ENCODE measurements around the gene FERMT1. TPM values are rescaled to one million over a fixed set of nuclear protein-coding genes. Genes with fewer than 3 reads are reported as not detected.

Gene FERMT1, protein sequence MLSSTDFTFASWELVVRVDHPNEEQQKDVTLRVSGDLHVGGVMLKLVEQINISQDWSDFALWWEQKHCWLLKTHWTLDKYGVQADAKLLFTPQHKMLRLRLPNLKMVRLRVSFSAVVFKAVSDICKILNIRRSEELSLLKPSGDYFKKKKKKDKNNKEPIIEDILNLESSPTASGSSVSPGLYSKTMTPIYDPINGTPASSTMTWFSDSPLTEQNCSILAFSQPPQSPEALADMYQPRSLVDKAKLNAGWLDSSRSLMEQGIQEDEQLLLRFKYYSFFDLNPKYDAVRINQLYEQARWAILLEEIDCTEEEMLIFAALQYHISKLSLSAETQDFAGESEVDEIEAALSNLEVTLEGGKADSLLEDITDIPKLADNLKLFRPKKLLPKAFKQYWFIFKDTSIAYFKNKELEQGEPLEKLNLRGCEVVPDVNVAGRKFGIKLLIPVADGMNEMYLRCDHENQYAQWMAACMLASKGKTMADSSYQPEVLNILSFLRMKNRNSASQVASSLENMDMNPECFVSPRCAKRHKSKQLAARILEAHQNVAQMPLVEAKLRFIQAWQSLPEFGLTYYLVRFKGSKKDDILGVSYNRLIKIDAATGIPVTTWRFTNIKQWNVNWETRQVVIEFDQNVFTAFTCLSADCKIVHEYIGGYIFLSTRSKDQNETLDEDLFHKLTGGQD
- total RNA-seq (2021; fragmentation: NEBNext Ultra II Directional; extraction: Animal tissue kit (Norgen Biotek cat#: 25700)) = 10 to 100 TPM in 3 of 6 experiments, 1 to 10 TPM in 3; 7.7 to 11.0 (median 9.8) TPM
- long read RNA-seq, partial matches to known transcripts = 2 of 4 reads
- long read RNA-seq, other reads (novel, unspliced or antisense) = 2 of 4 reads

DNA sequence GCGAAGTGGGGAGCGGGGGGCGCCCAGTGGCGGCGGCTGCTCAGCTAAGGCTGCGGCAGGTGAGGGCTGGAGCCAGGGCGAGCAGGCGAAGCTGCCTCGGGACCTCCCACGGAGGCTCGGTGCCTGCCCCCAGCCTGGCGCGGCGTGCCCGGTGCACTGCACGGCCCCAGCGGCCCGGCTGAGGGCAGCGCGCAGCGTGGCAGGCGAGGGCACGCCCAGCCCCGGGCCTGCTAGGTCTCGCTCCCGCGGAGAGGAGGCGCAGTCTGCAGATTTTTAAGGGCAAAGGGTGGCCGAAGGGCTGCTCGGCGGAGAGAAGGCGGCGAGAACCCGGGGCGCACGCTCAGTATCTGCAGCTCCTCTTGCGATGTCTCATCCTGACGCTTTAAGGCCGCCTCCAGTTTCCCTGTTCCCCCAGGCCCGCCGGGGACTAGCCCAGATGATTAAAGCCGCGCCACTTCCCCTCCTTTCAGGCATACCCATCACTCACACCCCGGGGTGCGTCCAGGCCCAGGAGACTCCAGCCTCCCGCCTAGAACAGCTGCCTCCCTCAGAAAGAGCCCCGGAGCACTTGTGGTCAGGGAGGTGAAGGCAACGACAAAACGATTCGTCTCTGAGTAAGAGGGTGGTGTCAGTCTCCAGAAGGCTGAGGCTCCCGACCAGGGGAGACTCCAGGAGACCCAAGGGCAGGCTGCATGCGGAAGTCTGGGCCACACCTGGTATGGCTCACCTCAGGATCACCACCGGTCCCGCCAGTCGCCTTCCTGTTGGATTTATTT, at the start of gene FERMT1:
Gene FERMT1, minus strand, starts transcription at position 158 of the 776 bp plus-strand sequence. CDS start 3,476 bp downstream, outside the sequence.
- H3K9me3 Mint-ChIP-seq = no peaks in the 10 kb centered on the region
- H3K27ac Mint-ChIP-seq = peak within 1 kb of the TSS; percentile 94
- peaks cover 2% of the 10 kb centered on the region for H3K27me3 Mint-ChIP-seq (ENCODE audit: insufficient read depth)
- H3K36me3 Mint-ChIP-seq (ENCODE audit: low read depth) = peaks cover 12% of the 10 kb centered on the region
- peaks cover 20% of the 10 kb centered on the region for H3K4me1 Mint-ChIP-seq (ENCODE audit: low read depth)
- peak within 1 kb of the TSS; percentile 88 for H3K4me3 Mint-ChIP-seq
- peak; percentile 80 for DNase-seq
- TF ChIP-seq CTCF (IDR thresholded peaks at IDR 0.05) = peak; percentile 53

DNA sequence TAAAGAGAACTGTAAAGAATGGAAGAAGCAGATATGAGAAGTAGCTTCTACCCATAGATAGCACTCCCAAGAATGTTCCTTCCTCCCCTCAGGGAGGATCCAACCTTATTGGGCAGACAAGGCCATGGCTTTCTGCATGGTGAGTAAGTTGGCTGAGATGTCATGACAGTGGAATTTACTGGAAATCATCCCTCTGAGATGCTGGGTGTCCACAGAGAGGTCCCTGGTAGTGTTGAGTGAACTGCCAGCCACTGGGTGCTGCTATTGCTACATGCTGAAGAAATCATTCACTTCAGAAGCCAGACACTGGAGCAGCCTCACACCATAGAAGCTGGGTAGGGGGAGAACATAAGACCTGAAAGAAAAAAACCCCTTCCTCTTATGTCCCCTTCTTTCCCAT, 46.4 kb upstream of the FERMT1 start:
- no peak overlapping the region for H3K4me3 Mint-ChIP-seq
- DNase-seq = peak; percentile 19
- H3K27me3 Mint-ChIP-seq (ENCODE audit: insufficient read depth) = no peaks in the 10 kb centered on the region
- no peaks in the 10 kb centered on the region for H3K4me1 Mint-ChIP-seq (ENCODE audit: low read depth)
- H3K27ac Mint-ChIP-seq = no peak overlapping the region
- H3K36me3 Mint-ChIP-seq (ENCODE audit: low read depth) = no peaks in the 10 kb centered on the region
- no peaks in the 10 kb centered on the region for H3K9me3 Mint-ChIP-seq
- no peak; the same call in 1 of the 2 replicates for TF ChIP-seq CTCF (IDR thresholded peaks at IDR 0.05)

DNA sequence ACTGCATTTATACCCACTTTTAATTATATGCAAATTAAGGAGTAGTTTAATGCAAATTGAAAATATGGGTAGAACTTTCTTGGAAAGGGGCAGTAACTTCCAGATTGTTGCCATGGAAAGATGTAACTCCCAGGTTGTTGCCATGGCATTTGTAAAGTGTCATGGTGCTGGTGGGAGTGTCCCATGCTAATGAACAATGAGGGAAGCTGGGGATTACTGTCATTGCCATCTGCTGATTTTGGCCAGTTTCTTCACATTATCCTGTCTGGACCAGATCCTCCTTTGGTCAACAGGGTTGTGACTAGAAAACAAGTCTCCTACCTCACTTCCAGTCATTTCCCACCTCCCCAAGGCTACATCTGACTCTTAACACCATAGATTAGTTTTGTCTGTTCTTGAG, 45.4 kb upstream of the FERMT1 start:
- no peaks in the 10 kb centered on the region for H3K27me3 Mint-ChIP-seq (ENCODE audit: insufficient read depth)
- H3K4me1 Mint-ChIP-seq (ENCODE audit: low read depth) = no peaks in the 10 kb centered on the region
- TF ChIP-seq CTCF (IDR thresholded peaks at IDR 0.05) = no peak
- no peaks in the 10 kb centered on the region for H3K36me3 Mint-ChIP-seq (ENCODE audit: low read depth)
- no peak overlapping the region for H3K27ac Mint-ChIP-seq
- DNase-seq = no peak
- no peak overlapping the region for H3K4me3 Mint-ChIP-seq
- no peaks in the 10 kb centered on the region for H3K9me3 Mint-ChIP-seq

DNA sequence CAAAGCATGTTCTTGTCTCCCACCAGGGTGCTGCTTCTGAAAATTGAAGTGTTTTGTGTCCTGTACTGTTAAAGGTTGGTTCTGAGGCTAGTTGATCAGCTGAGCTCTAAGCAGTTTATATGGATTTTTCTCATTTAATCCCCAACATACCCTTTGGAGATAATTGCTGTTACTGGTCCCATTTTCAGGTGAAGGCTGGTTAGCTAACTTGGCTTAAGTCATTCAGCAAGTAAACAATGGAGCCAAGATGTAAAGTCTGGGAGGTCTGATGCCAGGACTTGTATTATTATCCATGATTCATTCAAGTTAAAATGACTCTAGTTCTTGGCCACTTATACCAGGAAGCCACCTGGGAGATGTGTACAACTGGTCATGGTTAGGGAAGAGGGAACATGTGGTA, 42.5 kb upstream of the FERMT1 start:
- no peaks in the 10 kb centered on the region for H3K9me3 Mint-ChIP-seq
- H3K4me1 Mint-ChIP-seq (ENCODE audit: low read depth) = no peaks in the 10 kb centered on the region
- H3K27ac Mint-ChIP-seq = no peak overlapping the region
- no peak for TF ChIP-seq CTCF (IDR thresholded peaks at IDR 0.05)
- DNase-seq = no peak
- H3K27me3 Mint-ChIP-seq (ENCODE audit: insufficient read depth) = no peaks in the 10 kb centered on the region
- no peak overlapping the region for H3K4me3 Mint-ChIP-seq
- H3K36me3 Mint-ChIP-seq (ENCODE audit: low read depth) = no peaks in the 10 kb centered on the region
